PFSK-1 (cell line): Measurements from ENCODE around the gene MAPKAPK3.

ENCODE experiments used
- FOXP2 ChIP-seq: optimal IDR thresholded peaks from 2 replicates; pipeline ENCODE3; 2011; ENCODE audit warnings: borderline replicate concordance, control low read depth, inconsistent platforms; ENCODE audit not compliant: insufficient read depth; ENCODE audit errors: extremely low read length, extremely low read depth
- POLR2AphosphoS5 ChIP-seq: IDR thresholded peaks from 2 replicates; pipeline ENCODE4 v1.6.1; 2012; ENCODE audit warnings: low read depth, mild to moderate bottlenecking, control low read depth, low read length, moderate library complexity
- REST ChIP-seq, 2 experiments: IDR thresholded peaks; 2 replicates each; pipeline versions ENCODE4 v1.6.1 to v1.8.0; 2011 to 2012; ENCODE audit warnings: low read depth in 2 of 2, low read length in 2 of 2, control low read depth in 1 of 2, inconsistent platforms in 1 of 2, mild to moderate bottlenecking in 1 of 2, moderate library complexity in 1 of 2; ENCODE audit not compliant: insufficient read depth in 1 of 2
- SIN3A ChIP-seq: IDR thresholded peaks from 2 replicates; pipeline ENCODE4 v1.6.1; 2012; ENCODE audit warnings: mild to moderate bottlenecking, low read length, moderate library complexity, borderline replicate concordance; ENCODE audit not compliant: insufficient read depth

- no peak for TF ChIP-seq REST (IDR thresholded peaks at IDR 0.05; ENCODE audit: insufficient read depth in 1 of 2, low read depth in 2 of 2, low read length in 2 of 2)
- no peak for TF ChIP-seq POLR2AphosphoS5
- no peak for TF ChIP-seq SIN3A
- no peak for TF ChIP-seq FOXP2
Observed at GRCh38 chr3:50671331-50671730, 54.4 kb downstream of the MAPKAPK3 start.
